HG03571 (cell line): ENCODE data around the gene PIAS1.
"Not testable (repeated sequence)": the region's sequence is repeated elsewhere in the genome, so short reads cannot be mapped to it uniquely, and the experiment has no call there.

Source experiments
- ATAC-seq: cut with Tn5 transposase; IDR thresholded peaks from one replicate; pipeline ENCODE4 v1.9.1; 2021; ENCODE audit not compliant: unreplicated experiment

Gene PIAS1

DNA sequence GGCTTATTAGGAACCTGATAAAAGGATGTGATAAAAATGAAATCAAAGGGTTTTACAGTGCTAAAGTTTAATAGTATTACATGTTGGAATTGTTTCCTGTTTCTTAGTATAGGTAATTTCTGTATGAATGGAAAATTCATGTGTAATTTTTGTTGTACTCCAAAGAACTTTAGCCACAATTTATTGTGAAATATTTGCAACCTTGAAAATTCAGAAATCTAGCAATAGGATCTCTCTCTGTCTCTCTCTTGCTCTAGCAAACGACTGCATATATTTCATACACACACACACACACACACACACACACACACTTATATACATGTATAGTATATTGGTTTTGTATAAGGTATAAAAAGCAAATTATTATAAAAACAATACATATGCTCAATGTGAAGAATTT lies 59.6 kb downstream of the PIAS1 start:
- ATAC-seq: no peak

DNA sequence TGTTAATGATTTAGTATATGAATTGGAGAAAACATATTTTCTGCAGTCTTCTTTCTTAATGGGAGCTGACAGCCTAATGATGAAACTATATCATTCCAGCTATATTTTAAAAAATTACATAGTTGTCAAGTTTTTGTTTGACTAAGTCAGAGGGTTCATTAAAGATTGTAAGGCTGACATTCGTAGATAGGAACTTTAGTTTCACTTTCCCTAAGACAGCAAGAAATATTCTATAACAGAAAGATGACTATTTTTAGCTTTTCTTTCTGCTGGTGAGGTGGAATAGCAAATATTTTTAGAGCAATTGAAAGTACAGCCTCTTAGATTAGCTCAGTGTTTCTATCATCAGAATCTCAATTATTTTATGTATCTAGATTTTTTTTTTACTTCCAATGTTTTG lies 60.2 kb downstream of the PIAS1 start:
- no peak for ATAC-seq

DNA sequence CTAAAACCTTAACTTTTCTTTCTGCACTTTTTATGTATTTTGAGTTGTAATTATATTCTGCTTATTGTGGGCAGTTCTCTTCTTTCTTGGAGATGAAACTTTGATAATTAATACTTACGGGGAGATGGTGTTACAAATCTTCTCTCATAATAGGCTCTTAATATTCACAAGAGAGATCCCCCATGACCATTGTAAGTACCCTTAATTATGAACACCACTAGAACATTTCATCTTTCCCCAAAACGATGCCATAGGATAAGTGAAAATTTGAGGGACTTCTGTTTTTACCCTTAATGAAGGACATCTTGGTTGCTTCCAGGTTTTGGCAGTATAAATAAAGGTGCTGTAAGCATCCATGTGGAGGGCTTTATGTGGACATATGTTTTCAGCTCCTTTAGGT lies 60.7 kb downstream of the PIAS1 start:
- no peak for ATAC-seq

DNA sequence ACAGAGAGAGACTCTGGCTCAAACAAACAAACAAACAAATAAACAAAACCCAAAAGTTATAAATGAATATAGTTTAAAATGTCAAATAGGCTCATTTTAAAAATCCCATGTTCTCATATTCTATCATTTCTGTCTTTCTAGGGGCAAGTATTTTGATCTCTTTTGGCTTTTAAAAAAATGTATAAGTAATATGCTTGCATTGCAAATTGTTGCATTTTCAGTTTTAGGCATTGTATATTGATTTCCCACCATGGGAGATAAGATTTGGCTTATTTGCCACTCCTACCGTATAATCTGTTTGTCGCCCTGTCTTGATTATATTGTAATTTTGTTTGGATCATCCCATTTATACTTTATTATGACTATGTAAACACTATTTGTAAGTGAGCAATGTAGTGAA lies 70.6 kb downstream of the PIAS1 start:
- no peak for ATAC-seq

DNA sequence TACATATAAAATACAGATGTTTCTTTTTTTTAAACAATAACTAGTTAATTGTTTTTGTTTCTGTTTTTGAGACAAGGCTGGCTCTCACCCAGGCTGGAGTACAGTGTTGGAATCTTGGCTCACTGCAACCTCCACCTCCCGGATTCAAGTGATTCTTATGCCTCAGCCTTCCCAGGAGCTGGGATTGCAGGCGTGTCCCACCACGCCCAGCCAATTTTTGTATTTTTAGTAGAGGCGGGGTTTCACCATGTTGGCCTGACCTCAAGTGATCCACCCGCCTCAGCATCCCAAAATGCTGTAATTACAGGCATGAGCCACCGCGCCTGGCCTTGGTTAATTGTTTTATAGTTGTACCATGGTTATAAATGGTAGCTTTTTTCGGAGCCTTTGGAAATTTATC lies 72.3 kb downstream of the PIAS1 start:
- ATAC-seq: no peak

DNA sequence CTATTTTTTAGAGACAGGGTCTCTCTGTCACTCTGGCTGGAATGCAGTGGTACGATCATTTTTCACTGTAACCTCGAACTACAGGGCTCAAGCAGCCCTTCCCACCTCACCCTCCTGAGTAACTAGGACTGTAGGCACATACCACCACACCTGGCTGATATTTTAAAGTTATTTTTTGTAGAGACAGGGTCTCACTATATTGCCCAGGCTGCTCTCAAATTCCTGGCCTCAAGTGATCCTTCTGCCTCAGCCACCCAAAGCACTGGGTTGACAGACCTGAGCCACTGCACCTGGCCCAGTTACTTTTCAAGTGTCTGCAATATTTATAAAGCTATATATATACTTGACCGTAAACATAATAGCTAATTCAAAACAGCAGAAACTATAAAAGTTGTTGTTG lies 75.0 kb downstream of the PIAS1 start:
- ATAC-seq: no peak

DNA sequence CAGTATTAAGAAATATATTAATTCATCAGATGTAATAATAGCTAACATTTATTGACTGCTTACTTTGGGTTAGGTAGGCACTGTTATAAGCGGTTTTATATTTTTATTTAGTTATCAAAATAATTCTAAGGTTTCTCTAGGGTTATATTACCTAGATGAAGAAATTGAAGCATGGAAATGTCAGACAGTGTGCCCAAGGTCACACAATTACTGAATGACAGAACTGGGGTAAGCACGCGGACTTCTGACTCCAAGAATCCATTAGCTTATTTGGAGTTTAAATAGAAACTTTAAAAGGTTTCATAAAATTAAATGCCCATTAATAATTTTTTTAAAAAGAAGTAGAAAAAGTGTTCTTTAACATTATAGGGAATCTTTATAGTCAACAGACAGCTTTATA lies 76.7 kb downstream of the PIAS1 start:
- no peak for ATAC-seq

DNA sequence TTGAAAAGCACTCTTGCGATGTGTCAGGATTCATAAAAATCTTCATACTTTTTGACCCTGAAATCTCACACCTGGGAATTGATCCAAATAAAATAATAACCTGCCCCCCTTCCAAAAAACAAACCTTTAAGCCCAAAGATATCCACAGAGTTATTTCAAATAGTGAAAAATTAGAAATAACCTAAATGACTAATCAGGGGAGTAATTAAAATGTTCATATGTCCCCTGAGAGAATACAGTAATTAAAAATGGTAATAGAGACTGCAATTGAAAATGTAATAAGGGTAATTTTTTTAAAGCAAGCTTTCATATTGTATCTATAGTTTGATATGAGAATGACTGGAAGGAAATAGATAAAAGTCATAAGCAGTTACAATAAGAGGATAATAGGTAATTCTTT lies 83.0 kb downstream of the PIAS1 start:
- no peak for ATAC-seq

DNA sequence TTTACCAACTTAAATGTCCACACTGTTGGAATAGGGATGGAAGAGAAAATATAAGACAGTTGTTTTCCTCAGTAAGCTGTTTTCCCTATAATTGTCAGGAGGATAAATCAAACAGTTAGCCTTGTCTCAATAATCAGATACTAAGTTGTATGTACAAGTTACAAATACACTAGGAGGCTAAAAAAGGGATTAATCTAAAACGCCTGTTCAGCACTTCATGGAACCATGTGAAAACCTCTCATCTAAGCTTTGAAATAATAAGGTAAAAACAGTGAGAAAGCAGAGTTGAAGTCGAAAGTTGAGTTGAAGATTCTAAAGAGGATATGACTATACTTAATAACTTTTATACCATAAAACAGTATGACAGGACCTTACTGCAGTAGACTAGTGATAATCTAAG lies 89.0 kb downstream of the PIAS1 start:
- no peak for ATAC-seq

DNA sequence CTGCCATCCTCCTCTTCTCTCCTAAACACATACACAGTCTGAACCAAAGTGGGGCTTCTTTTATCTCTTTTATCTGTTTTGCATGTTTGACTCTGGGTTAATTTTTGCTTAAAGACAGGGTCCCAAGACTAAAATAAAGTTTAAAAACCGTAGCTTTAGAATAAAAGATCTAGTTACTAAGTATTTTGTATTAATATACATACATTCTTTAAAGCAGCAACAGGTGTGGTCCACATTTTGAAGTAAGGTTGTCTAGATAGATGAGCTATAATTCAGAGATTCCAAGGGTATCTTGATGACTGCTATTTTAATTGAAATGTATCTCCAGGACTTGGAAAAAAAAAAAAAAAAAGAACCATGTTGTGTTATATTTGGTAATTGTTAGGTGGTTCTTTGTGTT lies 89.7 kb downstream of the PIAS1 start:
- ATAC-seq: no peak

DNA sequence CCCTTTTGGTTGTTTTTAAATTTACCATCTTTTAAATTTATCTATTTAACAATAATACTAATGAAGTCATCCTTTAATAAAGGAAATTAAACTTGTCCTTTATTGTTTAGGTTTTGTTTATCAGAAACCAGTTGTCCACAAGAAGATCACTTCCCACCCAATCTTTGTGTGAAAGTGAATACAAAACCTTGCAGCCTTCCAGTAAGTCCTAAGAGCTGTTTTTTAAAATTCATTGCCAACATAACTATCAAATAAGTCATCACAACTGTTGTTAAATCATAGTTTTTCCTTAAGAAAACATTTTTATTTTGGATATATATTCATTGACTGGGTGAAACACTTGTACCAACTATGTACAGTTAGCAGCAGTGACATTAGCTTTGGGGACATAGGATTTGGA lies 91.6 kb downstream of the PIAS1 start:
- ATAC-seq: no peak

DNA sequence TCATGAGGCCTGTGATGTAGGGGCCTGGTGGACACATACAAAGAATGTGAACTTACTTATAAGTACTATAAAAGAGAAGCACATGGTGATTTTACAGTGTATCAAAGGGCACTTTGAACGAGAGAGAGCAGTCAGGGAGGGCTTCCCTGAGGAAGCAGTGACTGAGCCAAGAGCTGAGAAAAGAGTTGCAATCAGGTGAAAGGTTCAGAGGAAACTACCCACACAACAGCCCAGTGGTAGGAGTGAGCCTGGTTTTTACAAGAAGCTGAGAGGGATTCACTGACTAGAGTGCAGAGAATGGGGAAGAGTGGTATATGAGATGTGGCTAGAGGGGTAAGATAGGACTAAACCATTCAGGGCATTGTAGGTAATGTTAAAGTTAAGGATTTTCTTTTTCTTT lies 93.9 kb downstream of the PIAS1 start:
- no peak for ATAC-seq

DNA sequence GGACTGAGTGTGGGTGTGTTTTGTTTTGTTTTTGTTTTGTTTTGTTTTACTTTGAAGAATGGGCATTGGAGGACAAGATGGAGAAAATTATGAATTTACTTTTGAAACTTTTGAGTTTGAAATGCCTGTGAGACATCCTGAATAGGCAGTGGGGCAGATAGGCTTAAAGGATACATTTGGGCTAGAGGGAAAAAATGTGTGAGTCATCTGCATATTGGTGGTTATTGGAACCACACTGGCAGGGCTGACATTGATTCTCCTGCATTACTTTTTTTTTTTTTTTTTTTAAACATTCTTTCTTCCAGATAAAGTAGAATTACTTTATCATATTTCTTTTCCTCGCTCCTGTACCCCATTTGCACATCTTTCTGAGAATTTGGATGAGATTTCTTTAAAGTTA lies 94.9 kb downstream of the PIAS1 start:
- no peak for ATAC-seq

DNA sequence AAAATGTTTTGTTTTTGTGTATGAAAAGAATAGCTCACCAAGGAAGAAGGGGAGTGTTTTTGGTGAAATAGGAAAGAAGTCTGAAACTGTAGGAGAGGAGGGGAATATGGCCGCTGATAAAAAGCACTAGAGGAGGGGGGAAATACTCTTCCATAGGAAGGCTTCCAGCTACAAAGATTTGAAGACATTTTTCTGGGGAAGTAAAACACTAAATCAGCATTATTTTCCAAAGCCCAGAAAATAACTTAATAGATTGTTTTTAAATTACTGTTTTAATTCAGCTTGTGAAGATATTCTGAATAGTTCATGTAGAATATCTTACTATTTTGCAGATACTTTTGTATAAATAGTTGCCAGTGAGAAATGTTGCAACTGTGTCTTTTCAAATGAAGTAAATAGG lies 96.1 kb downstream of the PIAS1 start:
- no peak for ATAC-seq

DNA sequence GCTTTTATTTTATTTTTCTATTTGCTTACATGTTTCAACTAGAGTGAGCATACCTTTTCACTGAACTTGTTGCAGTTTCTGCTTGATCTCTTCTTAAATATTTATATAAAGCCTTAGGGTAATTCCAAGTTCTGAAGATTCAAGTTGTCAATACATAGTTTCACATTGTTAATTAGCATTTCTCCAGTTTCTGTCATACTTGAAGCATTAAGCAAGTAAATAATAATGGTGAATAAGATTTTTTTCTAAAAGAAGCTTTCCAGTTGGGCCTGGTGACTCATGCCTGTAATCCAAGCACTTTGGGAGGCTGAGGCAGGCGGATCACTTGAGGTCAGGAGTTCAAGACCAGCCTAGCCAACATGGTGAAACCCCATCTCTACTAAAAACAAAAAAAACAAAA lies 97.2 kb downstream of the PIAS1 start:
- ATAC-seq: no peak

DNA sequence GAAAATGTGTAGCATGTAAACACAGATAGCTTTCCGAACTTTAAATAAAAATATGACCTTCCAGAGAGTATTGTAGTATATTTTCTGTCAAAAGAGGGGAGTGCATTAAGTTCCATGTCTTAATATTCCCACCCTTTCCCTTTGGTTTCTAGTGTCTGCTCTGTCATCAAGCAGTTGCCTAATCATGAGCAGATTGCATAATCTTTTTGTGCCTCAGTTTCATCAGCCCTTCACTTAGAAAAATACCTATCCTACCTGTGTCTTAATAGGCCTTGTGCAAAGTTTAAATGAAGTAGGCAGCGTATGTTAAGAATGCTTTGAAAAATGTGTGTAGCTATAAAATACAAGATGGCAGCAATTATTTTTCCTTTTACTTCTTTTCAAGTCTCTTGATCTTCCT lies 98.2 kb downstream of the PIAS1 start:
- no peak for ATAC-seq

DNA sequence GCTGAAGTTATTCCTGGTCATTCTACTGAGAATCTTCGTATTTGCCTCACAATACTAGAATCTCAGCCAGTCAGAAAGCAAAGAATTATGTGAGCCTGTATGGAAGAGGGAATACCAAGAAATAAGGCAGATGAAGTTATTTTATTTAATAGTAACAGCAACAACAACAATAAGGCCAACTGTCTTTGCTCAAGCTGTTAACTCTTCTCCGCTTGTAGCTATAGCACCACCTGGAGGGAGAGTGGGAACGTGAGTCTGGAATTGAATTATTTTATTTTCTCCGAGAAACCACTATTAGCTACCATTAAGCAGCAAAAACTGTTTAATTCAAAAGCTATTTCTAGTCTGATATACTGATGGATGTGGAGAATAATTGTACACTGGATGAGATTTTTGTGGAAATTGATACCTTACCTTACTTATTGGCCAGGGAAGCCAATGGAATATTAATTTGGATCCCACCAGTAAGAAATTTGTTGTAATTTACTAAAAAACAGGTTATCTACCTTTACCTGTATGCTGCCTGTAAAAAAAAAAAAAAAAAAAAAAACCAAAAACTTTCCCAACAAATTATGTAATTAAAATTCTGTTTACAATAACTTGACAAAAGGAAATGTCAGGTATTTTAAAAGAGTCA lies 100.9 kb downstream of the PIAS1 start:
- ATAC-seq: no peak

DNA sequence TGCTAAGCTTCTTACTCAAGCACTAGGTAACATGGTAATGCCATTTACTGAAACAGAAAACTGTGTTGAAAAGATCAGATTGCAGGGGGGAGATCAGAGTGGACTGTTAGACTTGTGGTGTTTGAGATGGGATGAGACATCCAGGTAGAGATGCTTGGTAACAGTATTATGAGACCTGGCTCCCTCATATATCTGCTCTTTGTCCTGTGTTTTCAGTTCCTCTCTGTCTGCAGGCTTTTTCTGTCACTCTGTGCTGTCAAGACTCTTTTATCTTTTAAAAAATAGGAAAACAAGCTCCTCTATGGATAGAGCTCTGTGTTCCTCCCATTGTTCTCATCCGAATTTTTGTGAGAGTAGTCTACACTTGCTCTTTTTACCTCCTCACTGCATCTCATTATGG lies 103.0 kb downstream of the PIAS1 start:
- ATAC-seq: no peak

DNA sequence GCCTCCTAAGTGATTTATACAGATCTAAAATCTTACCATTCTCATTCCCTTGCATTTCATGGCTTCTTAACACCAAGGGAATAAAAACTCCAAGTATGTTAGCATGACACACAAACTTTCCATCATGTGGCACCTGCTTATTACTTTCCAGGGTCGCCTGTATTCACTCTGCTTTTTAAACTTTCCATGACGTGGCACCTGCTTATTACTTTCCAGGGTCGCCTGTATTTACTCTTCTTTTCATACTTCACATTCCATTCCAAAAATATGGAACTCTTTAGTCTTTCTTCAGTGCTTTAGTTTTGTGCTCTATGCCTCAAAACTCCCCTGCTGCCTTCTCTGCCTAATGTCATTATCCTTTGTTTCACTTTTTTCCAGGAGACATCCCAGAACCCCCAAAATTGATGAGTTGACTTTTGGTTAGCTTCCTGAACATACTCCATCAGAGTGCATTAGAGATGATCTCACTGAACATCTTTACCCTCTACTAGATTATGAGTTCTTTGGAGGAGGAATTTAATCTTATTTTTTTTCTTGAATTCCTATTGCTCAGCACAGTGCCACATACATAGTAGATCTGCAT lies 104.0 kb downstream of the PIAS1 start:
- no peak for ATAC-seq

DNA sequence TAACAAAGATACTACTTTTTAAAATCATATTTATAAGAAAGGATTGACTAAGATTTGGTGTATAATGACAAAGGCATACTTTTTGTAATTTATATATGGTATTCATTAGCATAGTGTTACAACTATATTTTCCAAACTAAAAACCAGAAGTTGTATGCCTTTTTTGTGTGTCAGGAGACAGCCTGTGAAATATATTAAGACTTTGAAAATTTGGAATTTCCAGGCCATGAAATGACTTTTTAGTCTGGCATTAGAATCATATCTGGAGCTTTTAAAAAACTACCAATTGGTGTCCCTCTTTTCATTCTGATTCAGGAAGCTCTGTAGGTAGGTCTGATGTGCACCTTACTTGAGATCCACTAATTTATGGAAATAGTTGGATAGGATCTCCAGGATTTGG lies 109.1 kb downstream of the PIAS1 start:
- ATAC-seq: no peak

DNA sequence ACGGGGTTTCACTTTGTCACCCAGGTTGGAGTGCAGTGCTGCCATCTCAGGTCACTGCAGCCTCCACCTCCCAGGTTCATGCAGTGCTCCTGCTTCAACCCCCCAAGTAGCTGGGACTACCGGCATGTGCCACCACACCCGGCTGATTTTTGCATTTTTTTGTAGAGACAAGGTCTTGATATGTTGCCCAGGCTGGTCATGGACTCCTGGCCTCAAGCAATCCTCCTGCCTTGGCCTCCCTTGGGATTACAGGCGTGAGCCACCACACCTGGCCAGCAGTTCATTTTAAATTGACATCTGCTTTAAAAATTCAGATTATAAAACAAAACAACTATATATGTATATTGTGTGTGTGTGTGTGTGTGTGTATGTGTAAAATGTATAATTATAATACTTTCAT lies 112.7 kb downstream of the PIAS1 start:
- no peak for ATAC-seq

DNA sequence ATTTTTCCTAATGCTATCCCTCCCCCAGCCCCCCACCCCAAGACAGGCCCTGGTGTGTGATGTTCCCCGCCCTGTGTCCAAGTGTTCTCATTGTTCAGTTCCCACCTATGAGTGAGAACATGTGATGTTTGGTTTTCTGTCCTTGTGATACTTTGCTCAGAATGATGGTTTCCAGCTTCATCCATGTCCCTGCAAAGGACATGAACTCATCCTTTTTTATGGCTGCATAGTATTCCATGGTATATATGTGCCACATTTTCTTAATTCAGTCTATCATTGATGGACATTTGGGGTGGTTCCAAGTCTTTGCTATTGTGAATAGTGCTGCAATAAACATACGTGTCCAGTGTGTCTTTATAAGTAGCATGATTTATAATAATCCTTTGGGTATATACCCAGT lies 117.9 kb downstream of the PIAS1 start:
- not testable (repeated sequence) for ATAC-seq

DNA sequence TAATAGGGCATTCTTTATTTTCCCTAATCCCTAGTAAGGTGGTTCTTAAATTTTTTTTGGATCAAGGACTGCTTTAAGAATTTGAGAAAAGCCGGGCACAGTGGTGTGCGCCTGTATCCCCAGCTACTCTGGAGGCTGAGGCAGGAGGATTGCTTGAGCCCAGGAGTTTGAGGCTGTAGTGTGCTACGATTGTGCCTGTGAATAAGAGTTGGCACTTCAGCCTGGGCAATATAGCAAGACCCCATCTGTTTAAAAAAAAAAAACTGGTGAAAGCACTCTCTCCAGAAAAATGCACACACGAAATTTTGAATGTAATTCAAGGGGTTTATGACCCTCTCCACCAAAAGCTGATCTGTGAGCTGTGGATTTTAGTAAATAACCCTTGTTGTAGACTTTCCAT lies 119.0 kb downstream of the PIAS1 start:
- no peak for ATAC-seq
